ENCODE data around the gene DEAF1.

DNA sequence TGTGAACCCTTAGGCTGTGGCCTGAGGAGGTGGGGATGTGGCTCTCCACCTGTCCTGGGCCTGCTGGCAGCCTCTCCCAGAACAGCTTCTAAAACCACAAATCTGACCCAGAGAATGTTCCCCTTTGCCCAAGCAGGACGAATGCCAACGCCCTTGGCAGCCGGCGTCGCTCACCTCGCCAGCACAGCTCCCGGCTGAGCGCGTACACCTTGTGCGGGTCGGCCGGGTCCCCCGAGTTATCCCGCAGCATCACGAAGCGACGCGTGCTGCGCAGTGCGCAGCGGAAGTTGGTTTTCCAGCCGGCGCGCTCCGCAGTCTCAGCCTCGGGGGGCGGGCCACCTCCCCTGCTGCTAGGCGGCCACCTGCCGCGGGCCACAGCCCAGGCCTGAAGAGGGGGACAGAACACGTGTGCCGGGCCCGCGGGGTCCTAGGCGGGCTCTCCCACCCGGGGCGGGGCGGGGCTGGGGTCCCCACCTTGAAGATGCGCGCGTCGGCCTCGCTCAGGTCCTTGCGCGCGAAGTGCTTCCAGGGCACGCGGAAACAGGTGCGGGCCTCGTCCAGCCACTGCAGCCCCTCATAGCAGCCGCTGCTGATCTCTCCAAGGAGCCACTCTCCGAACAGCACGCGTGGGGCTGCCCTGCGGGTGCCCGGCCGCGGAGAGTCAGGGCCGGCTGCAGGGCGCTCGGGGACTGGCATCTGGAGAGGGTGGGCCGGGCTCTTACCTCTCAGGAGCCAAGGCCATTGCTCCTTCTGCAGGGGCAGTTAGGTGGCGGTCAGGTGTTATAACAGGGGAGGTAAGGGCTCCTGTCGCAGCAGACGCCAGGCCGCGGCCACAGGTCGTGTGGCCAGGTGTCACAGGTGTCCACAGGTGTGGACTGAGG lies 80.2 kb downstream of the DEAF1 start:
- TF ChIP-seq, protein P1, sequence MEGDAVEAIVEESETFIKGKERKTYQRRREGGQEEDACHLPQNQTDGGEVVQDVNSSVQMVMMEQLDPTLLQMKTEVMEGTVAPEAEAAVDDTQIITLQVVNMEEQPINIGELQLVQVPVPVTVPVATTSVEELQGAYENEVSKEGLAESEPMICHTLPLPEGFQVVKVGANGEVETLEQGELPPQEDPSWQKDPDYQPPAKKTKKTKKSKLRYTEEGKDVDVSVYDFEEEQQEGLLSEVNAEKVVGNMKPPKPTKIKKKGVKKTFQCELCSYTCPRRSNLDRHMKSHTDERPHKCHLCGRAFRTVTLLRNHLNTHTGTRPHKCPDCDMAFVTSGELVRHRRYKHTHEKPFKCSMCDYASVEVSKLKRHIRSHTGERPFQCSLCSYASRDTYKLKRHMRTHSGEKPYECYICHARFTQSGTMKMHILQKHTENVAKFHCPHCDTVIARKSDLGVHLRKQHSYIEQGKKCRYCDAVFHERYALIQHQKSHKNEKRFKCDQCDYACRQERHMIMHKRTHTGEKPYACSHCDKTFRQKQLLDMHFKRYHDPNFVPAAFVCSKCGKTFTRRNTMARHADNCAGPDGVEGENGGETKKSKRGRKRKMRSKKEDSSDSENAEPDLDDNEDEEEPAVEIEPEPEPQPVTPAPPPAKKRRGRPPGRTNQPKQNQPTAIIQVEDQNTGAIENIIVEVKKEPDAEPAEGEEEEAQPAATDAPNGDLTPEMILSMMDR (conservative IDR thresholded peaks at IDR 0.05; ENCODE audit: low read length), result no peak
- TF ChIP-seq EZH2phosphoT487 (IDR thresholded peaks at IDR 0.05; ENCODE audit: borderline replicate concordance), result no peak
